Measurements from ENCODE around the gene PPM1G. TPM values are rescaled to one million over a fixed set of nuclear protein-coding genes. Genes with fewer than 3 reads are reported as not detected.
A peak's percentile ranks its signal among the peaks of the same experiment; 100 is the strongest.
"Not testable (repeated sequence)": the region's sequence is repeated elsewhere in the genome, so short reads cannot be mapped to it uniquely, and the experiment has no call there.

PPM1G gene
- total RNA-seq, 1 donor from 2014 or later = 95.3 TPM

GRCh38 chr2:27356056-27356381 lies 53.4 kb downstream of the PPM1G start:
- Mint-ChIP-seq H3K27ac (peak overlapping the region; percentile 98), H3K4me3 (peak overlapping the region; percentile 98), H3K27me3 (no peaks in the 10 kb centered on the region), H3K4me1 (ENCODE audit: unreplicated experiment) (peaks cover 31% of the 10 kb centered on the region), H3K36me3 (peaks cover 18% of the 10 kb centered on the region), H3K9me3 (no peaks in the 10 kb centered on the region)
- TF ChIP-seq CTCF (conservative IDR thresholded peaks at IDR 0.05) = no peak
- DNase-seq (ENCODE audit: extremely low spot score, unreplicated experiment) = no peak

GRCh38 chr2:27354597-27354927 lies 54.8 kb downstream of the PPM1G start:
- H3K36me3 Mint-ChIP-seq = peaks cover 18% of the 10 kb centered on the region
- peak overlapping the region; percentile 91 for H3K27ac Mint-ChIP-seq
- DNase-seq (ENCODE audit: extremely low spot score, unreplicated experiment) = no peak
- H3K27me3 Mint-ChIP-seq = no peaks in the 10 kb centered on the region
- H3K9me3 Mint-ChIP-seq = no peaks in the 10 kb centered on the region
- H3K4me3 Mint-ChIP-seq = peak overlapping the region; percentile 77
- peaks cover 31% of the 10 kb centered on the region for H3K4me1 Mint-ChIP-seq (ENCODE audit: unreplicated experiment)
- TF ChIP-seq CTCF (conservative IDR thresholded peaks at IDR 0.05) = no peak

- Mint-ChIP-seq H3K27ac (peak overlapping the region; percentile 91), H3K36me3 (peaks cover 18% of the 10 kb centered on the region), H3K9me3 (no peaks in the 10 kb centered on the region), H3K4me3 (peak overlapping the region; percentile 77), H3K27me3 (no peaks in the 10 kb centered on the region), H3K4me1 (ENCODE audit: unreplicated experiment) (peaks cover 31% of the 10 kb centered on the region)
- no peak for TF ChIP-seq CTCF (conservative IDR thresholded peaks at IDR 0.05)
- no peak for DNase-seq (ENCODE audit: extremely low spot score, unreplicated experiment)
Observed at GRCh38 chr2:27353762-27354596, 55.4 kb downstream of the PPM1G start.

- H3K4me1 Mint-ChIP-seq (ENCODE audit: unreplicated experiment) = peaks cover 31% of the 10 kb centered on the region
- not testable (repeated sequence) for H3K4me3 Mint-ChIP-seq; H3K27me3 Mint-ChIP-seq; DNase-seq (ENCODE audit: extremely low spot score, unreplicated experiment); H3K9me3 Mint-ChIP-seq
- peaks cover 14% of the 10 kb centered on the region for H3K36me3 Mint-ChIP-seq
- peak overlapping the region; percentile 91 for H3K27ac Mint-ChIP-seq
Observed at GRCh38 chr2:27353386-27353761, 56.0 kb downstream of the PPM1G start.

- H3K27ac Mint-ChIP-seq = no peak overlapping the region
- peaks cover 11% of the 10 kb centered on the region for H3K36me3 Mint-ChIP-seq
- H3K27me3 Mint-ChIP-seq = no peaks in the 10 kb centered on the region
- H3K9me3 Mint-ChIP-seq = no peaks in the 10 kb centered on the region
- no peak for TF ChIP-seq CTCF (conservative IDR thresholded peaks at IDR 0.05)
- no peak for DNase-seq (ENCODE audit: extremely low spot score, unreplicated experiment)
- H3K4me3 Mint-ChIP-seq = no peak overlapping the region
- H3K4me1 Mint-ChIP-seq (ENCODE audit: unreplicated experiment) = peaks cover 24% of the 10 kb centered on the region
Observed at GRCh38 chr2:27351802-27352598, 57.4 kb downstream of the PPM1G start.

- H3K9me3 Mint-ChIP-seq = no peaks in the 10 kb centered on the region
- H3K27ac Mint-ChIP-seq = no peak overlapping the region
- no peak for DNase-seq (ENCODE audit: extremely low spot score, unreplicated experiment)
- no peak overlapping the region for H3K4me3 Mint-ChIP-seq
- no peak for TF ChIP-seq CTCF (conservative IDR thresholded peaks at IDR 0.05)
- H3K4me1 Mint-ChIP-seq (ENCODE audit: unreplicated experiment) = peaks cover 20% of the 10 kb centered on the region
- H3K27me3 Mint-ChIP-seq = no peaks in the 10 kb centered on the region
- H3K36me3 Mint-ChIP-seq = peaks cover 4% of the 10 kb centered on the region
Observed at GRCh38 chr2:27350106-27350693, 59.2 kb downstream of the PPM1G start.
